Measurements from ENCODE around the gene MEX3C. TPM values are rescaled to one million over a fixed set of nuclear protein-coding genes. Genes with fewer than 3 reads are reported as not detected.
A peak's percentile ranks its signal among the peaks of the same experiment; 100 is the strongest.

Gene MEX3C
- total and polyA plus RNA-seq, 3 experiments from 2014 or later = 11.1 to 69.8 (median 68.6) TPM

DNA sequence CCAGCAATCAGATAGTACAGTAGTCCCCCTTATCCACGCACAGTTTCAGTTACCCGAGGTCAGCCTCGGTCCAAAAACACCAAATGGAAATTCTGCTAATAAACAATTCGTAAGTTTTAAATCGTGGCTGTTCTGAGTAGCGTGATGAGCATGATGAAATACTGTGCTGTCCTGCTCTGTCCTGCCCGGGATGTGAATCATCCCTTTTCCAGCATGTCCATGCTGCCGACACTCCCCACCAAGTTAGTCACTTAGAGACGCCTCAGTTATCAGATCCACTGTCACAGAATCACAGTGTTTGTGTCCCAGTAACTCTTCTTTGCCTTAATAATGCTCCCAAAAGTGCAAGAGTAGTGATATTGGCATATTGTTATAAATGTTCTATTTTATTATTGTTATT, 62.1 kb downstream of the MEX3C start:
- no peaks in the 10 kb centered on the region for H3K36me3 ChIP-seq (ENCODE audit: insufficient read depth, low read length)
- no peaks in the 10 kb centered on the region for H3K27me3 ChIP-seq (ENCODE audit: insufficient read depth, low read length, poor library complexity, severe bottlenecking)
- Mint-ChIP-seq H3K4me3 (no peak overlapping the region), H3K27me3 (peaks cover 0 to 2% of the 10 kb centered on the region in 2 donors), H3K27ac (no peak overlapping the region), H3K9me3 (no peaks in the 10 kb centered on the region), H3K4me1 (no peaks in the 10 kb centered on the region), H3K36me3 (no peaks in the 10 kb centered on the region)
- ChIA-PET CTCF (interaction anchor here (1.1 kb wide), 1 partner anchor 50 kb away, joined by 3 read pairs; no protein-coding TSS in a partner anchor), POLR2A (interaction anchor here (0.6 kb wide), 1 partner anchor 1205 kb away, joined by 6 read pairs; no protein-coding TSS in a partner anchor)
- no peak for DNase-seq
- no peaks in the 10 kb centered on the region for H3K4me1 ChIP-seq (ENCODE audit: insufficient read depth, low read length)
- H3K4me3 ChIP-seq (ENCODE audit: low read length) = no peak overlapping the region
- no peaks in the 10 kb centered on the region for H3K9me3 ChIP-seq (ENCODE audit: low read length)
- no peak overlapping the region for H3K27ac ChIP-seq (ENCODE audit: low read depth, low read length)

GRCh38 chr18:51134721-51135120, 62.8 kb downstream of the MEX3C start:
- Histone ChIP-seq H3K4me1 (ENCODE audit: insufficient read depth, low read length) (no peaks in the 10 kb centered on the region), H3K27me3 (ENCODE audit: insufficient read depth, low read length, poor library complexity, severe bottlenecking) (no peaks in the 10 kb centered on the region), H3K9me3 (ENCODE audit: low read length) (no peaks in the 10 kb centered on the region), H3K27ac (ENCODE audit: low read depth, low read length) (no peak overlapping the region), H3K36me3 (ENCODE audit: insufficient read depth, low read length) (no peaks in the 10 kb centered on the region), H3K4me3 (ENCODE audit: low read length) (no peak overlapping the region)
- no peaks in the 10 kb centered on the region for H3K9me3 Mint-ChIP-seq
- no peak overlapping the region for H3K4me3 Mint-ChIP-seq
- POLR2A ChIA-PET = no interaction called here
- CTCF ChIA-PET = no interaction called here
- H3K27me3 Mint-ChIP-seq = peaks cover 0 to 2% of the 10 kb centered on the region in 2 donors
- DNase-seq = no peak
- H3K27ac Mint-ChIP-seq = no peak overlapping the region
- H3K36me3 Mint-ChIP-seq = no peaks in the 10 kb centered on the region
- no peaks in the 10 kb centered on the region for H3K4me1 Mint-ChIP-seq

GRCh38 chr18:51133580-51134160, 63.8 kb downstream of the MEX3C start:
- H3K36me3 ChIP-seq (ENCODE audit: insufficient read depth, low read length) = no peaks in the 10 kb centered on the region
- H3K4me1 Mint-ChIP-seq = no peaks in the 10 kb centered on the region
- no peaks in the 10 kb centered on the region for H3K4me1 ChIP-seq (ENCODE audit: insufficient read depth, low read length)
- no peak overlapping the region for H3K27ac Mint-ChIP-seq
- no peaks in the 10 kb centered on the region for H3K36me3 Mint-ChIP-seq
- CTCF ChIA-PET = no interaction called here
- no peak overlapping the region for H3K4me3 Mint-ChIP-seq
- H3K27me3 ChIP-seq (ENCODE audit: insufficient read depth, low read length, poor library complexity, severe bottlenecking) = no peaks in the 10 kb centered on the region
- no peaks in the 10 kb centered on the region for H3K9me3 Mint-ChIP-seq
- no peak for DNase-seq
- no peak overlapping the region for H3K4me3 ChIP-seq (ENCODE audit: low read length)
- H3K9me3 ChIP-seq (ENCODE audit: low read length) = no peaks in the 10 kb centered on the region
- H3K27me3 Mint-ChIP-seq = peaks cover 0 to 2% of the 10 kb centered on the region in 2 donors
- POLR2A ChIA-PET = no interaction called here
- no peak overlapping the region for H3K27ac ChIP-seq (ENCODE audit: low read depth, low read length)

GRCh38 chr18:51132256-51132935, 65.1 kb downstream of the MEX3C start:
- no peaks in the 10 kb centered on the region for H3K9me3 Mint-ChIP-seq
- H3K4me1 ChIP-seq (ENCODE audit: insufficient read depth, low read length) = no peaks in the 10 kb centered on the region
- no peaks in the 10 kb centered on the region for H3K4me1 Mint-ChIP-seq
- POLR2A ChIA-PET = no interaction called here
- no peak overlapping the region for H3K4me3 Mint-ChIP-seq
- H3K36me3 Mint-ChIP-seq = no peaks in the 10 kb centered on the region
- no peaks in the 10 kb centered on the region for H3K9me3 ChIP-seq (ENCODE audit: low read length)
- peaks cover 0 to 2% of the 10 kb centered on the region in 2 donors for H3K27me3 Mint-ChIP-seq
- CTCF ChIA-PET = no interaction called here
- no peaks in the 10 kb centered on the region for H3K27me3 ChIP-seq (ENCODE audit: insufficient read depth, low read length, poor library complexity, severe bottlenecking)
- peak overlapping the region in 1 of 8 donors; percentile 58 for H3K27ac Mint-ChIP-seq
- no peak overlapping the region for H3K27ac ChIP-seq (ENCODE audit: low read depth, low read length)
- H3K4me3 ChIP-seq (ENCODE audit: low read length) = no peak overlapping the region
- no peaks in the 10 kb centered on the region for H3K36me3 ChIP-seq (ENCODE audit: insufficient read depth, low read length)
- DNase-seq = no peak

DNA sequence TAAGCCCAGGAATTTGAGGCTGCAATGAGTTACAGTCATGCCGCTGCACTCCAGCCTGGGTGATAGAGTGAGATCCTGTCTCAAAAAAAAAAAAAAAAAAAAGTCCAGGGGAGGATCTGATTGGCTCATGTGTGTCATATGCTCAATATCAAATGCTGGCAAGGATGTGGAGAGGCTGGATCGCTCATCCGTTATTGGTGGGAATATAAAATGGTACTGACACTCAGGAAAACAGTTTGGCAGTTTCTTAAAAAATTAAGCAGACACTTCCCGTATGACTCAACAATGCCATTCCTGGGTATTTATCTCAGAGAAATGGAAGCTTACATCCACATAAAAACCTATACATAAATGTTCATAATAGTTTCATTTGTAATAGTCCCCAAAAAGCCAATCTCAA, 68.9 kb downstream of the MEX3C start:
- H3K36me3 Mint-ChIP-seq = no peaks in the 10 kb centered on the region
- peaks cover 0 to 3% of the 10 kb centered on the region in 2 donors for H3K27me3 Mint-ChIP-seq
- ChIA-PET POLR2A (no interaction called here), CTCF (no interaction called here)
- no peaks in the 10 kb centered on the region for H3K9me3 ChIP-seq (ENCODE audit: low read length)
- H3K27me3 ChIP-seq (ENCODE audit: insufficient read depth, low read length, poor library complexity, severe bottlenecking) = no peaks in the 10 kb centered on the region
- no peak overlapping the region for H3K27ac ChIP-seq (ENCODE audit: low read depth, low read length)
- H3K4me1 Mint-ChIP-seq = no peaks in the 10 kb centered on the region
- H3K4me3 Mint-ChIP-seq = no peak overlapping the region
- no peak overlapping the region for H3K4me3 ChIP-seq (ENCODE audit: low read length)
- no peaks in the 10 kb centered on the region for H3K4me1 ChIP-seq (ENCODE audit: insufficient read depth, low read length)
- no peaks in the 10 kb centered on the region for H3K36me3 ChIP-seq (ENCODE audit: insufficient read depth, low read length)
- no peak overlapping the region for H3K27ac Mint-ChIP-seq
- no peaks in the 10 kb centered on the region for H3K9me3 Mint-ChIP-seq
- no peak for DNase-seq

GRCh38 chr18:51127664-51128063, 69.8 kb downstream of the MEX3C start:
- Mint-ChIP-seq H3K9me3 (no peaks in the 10 kb centered on the region), H3K27ac (no peak overlapping the region), H3K36me3 (no peaks in the 10 kb centered on the region), H3K27me3 (peaks cover 0 to 3% of the 10 kb centered on the region in 2 donors), H3K4me1 (no peaks in the 10 kb centered on the region), H3K4me3 (no peak overlapping the region)
- Histone ChIP-seq H3K27me3 (ENCODE audit: insufficient read depth, low read length, poor library complexity, severe bottlenecking) (no peaks in the 10 kb centered on the region), H3K4me3 (ENCODE audit: low read length) (no peak overlapping the region), H3K27ac (ENCODE audit: low read depth, low read length) (no peak overlapping the region), H3K36me3 (ENCODE audit: insufficient read depth, low read length) (no peaks in the 10 kb centered on the region), H3K9me3 (ENCODE audit: low read length) (no peaks in the 10 kb centered on the region), H3K4me1 (ENCODE audit: insufficient read depth, low read length) (no peaks in the 10 kb centered on the region)
- POLR2A ChIA-PET = no interaction called here
- CTCF ChIA-PET = no interaction called here
- no peak for DNase-seq

GRCh38 chr18:51125976-51126375, 71.5 kb downstream of the MEX3C start:
- Histone ChIP-seq H3K4me3 (ENCODE audit: low read length) (no peak overlapping the region), H3K36me3 (ENCODE audit: insufficient read depth, low read length) (no peaks in the 10 kb centered on the region), H3K9me3 (ENCODE audit: low read length) (no peaks in the 10 kb centered on the region), H3K27me3 (ENCODE audit: insufficient read depth, low read length, poor library complexity, severe bottlenecking) (no peaks in the 10 kb centered on the region), H3K4me1 (ENCODE audit: insufficient read depth, low read length) (no peaks in the 10 kb centered on the region), H3K27ac (ENCODE audit: low read depth, low read length) (no peak overlapping the region)
- no peaks in the 10 kb centered on the region for H3K4me1 Mint-ChIP-seq
- CTCF ChIA-PET = no interaction called here
- no peak overlapping the region for H3K4me3 Mint-ChIP-seq
- H3K9me3 Mint-ChIP-seq = peaks cover 0 to 4% (median 0%) of the 10 kb centered on the region in 5 donors
- no peak for DNase-seq
- POLR2A ChIA-PET = no interaction called here
- no peak overlapping the region for H3K27ac Mint-ChIP-seq
- no peaks in the 10 kb centered on the region for H3K36me3 Mint-ChIP-seq
- H3K27me3 Mint-ChIP-seq = peaks cover 0 to 9% of the 10 kb centered on the region in 2 donors

Data from CD8-positive, alpha-beta memory T cell (primary cell).